ENCODE measurements around the gene LGALS16.
"Not testable (repeated sequence)": the region's sequence is repeated elsewhere in the genome, so short reads cannot be mapped to it uniquely, and the experiment has no call there.

LGALS16 gene

GRCh38 chr19:39643591-39643990 is 12.1 kb upstream of the LGALS16 start:
- Histone ChIP-seq H3K9ac (no peak overlapping the region), H3K4me3 (no peak overlapping the region), H3K27ac (no peak overlapping the region), H3K4me2 (no peak overlapping the region), H3K9me3 (no peaks in the 10 kb centered on the region), H3K4me1 (no peaks in the 10 kb centered on the region), H3K27me3 (no peaks in the 10 kb centered on the region), H3K36me3 (no peaks in the 10 kb centered on the region), H4K20me1 (no peaks in the 10 kb centered on the region)
- TF ChIP-seq Cebpa-rat (IDR thresholded peaks at IDR 0.05) = no peak

GRCh38 chr19:39645800-39646411 is 9.8 kb upstream of the LGALS16 start:
- H3K9me3 ChIP-seq = no peaks in the 10 kb centered on the region
- H3K27me3 ChIP-seq = no peaks in the 10 kb centered on the region
- TF ChIP-seq Cebpa-rat (IDR thresholded peaks at IDR 0.05) = no peak

GRCh38 chr19:39647918-39648317 is 7.8 kb upstream of the LGALS16 start:
- H3K9me3 ChIP-seq = no peaks in the 10 kb centered on the region
- no peaks in the 10 kb centered on the region for H3K27me3 ChIP-seq
- no peaks in the 10 kb centered on the region for H3K36me3 ChIP-seq
- no peak for TF ChIP-seq Cebpa-rat (IDR thresholded peaks at IDR 0.05)
- no peaks in the 10 kb centered on the region for H3K4me1 ChIP-seq
- no peak overlapping the region for H3K4me2 ChIP-seq
- no peak overlapping the region for H3K9ac ChIP-seq
- H3K27ac ChIP-seq = no peak overlapping the region
- no peaks in the 10 kb centered on the region for H4K20me1 ChIP-seq
- H3K4me3 ChIP-seq = no peak overlapping the region

More at GRCh38 chr19:39645800-39646411, 9.8 kb upstream of the LGALS16 start:
- no peaks in the 10 kb centered on the region for H3K36me3 ChIP-seq
- no peaks in the 10 kb centered on the region for H3K4me1 ChIP-seq
- H3K9ac ChIP-seq = no peak overlapping the region
- H3K4me2 ChIP-seq = no peak overlapping the region
- no peaks in the 10 kb centered on the region for H4K20me1 ChIP-seq
- no peak overlapping the region for H3K27ac ChIP-seq
- H3K4me3 ChIP-seq = no peak overlapping the region

GRCh38 chr19:39659791-39660190 is 4.1 kb downstream of the LGALS16 start:
- Histone ChIP-seq H3K4me2 (no peak overlapping the region), H3K27me3 (no peaks in the 10 kb centered on the region), H3K4me1 (no peaks in the 10 kb centered on the region), H3K9me3 (no peaks in the 10 kb centered on the region), H3K27ac (no peak overlapping the region), H3K36me3 (no peaks in the 10 kb centered on the region), H3K4me3 (no peak overlapping the region), H4K20me1 (no peaks in the 10 kb centered on the region), H3K9ac (no peak overlapping the region)
- no peak for TF ChIP-seq Cebpa-rat (IDR thresholded peaks at IDR 0.05)

- TF ChIP-seq Cebpa-rat (IDR thresholded peaks at IDR 0.05) = no peak
- Histone ChIP-seq H3K36me3 (no peaks in the 10 kb centered on the region), H3K4me3 (no peak overlapping the region), H3K27ac (no peak overlapping the region), H4K20me1 (no peaks in the 10 kb centered on the region), H3K9ac (no peak overlapping the region), H3K4me1 (no peaks in the 10 kb centered on the region), H3K9me3 (peaks cover 7% of the 10 kb centered on the region), H3K4me2 (no peak overlapping the region), H3K27me3 (no peaks in the 10 kb centered on the region)
Observed at GRCh38 chr19:39660661-39661060, 4.9 kb downstream of the LGALS16 start.

- peaks cover 16% of the 10 kb centered on the region for H3K9me3 ChIP-seq
- no peak overlapping the region for H3K9ac ChIP-seq
- H4K20me1 ChIP-seq = no peaks in the 10 kb centered on the region
- no peak for TF ChIP-seq Cebpa-rat (IDR thresholded peaks at IDR 0.05)
- H3K27ac ChIP-seq = no peak overlapping the region
- H3K36me3 ChIP-seq = no peaks in the 10 kb centered on the region
- H3K4me3 ChIP-seq = no peak overlapping the region
- H3K4me1 ChIP-seq = no peaks in the 10 kb centered on the region
- no peaks in the 10 kb centered on the region for H3K27me3 ChIP-seq
- no peak overlapping the region for H3K4me2 ChIP-seq
Observed at GRCh38 chr19:39661565-39661964, 5.9 kb downstream of the LGALS16 start.

- not testable (repeated sequence) for H3K27me3 ChIP-seq, H3K36me3 ChIP-seq, H3K4me2 ChIP-seq, H3K4me3 ChIP-seq, H4K20me1 ChIP-seq, H3K27ac ChIP-seq, H3K9ac ChIP-seq
- peaks cover 16% of the 10 kb centered on the region for H3K4me1 ChIP-seq
- peaks cover 16% of the 10 kb centered on the region for H3K9me3 ChIP-seq
Observed at GRCh38 chr19:39669860-39670259, 14.1 kb downstream of the LGALS16 start.

GRCh38 chr19:39670998-39671397 is 15.3 kb downstream of the LGALS16 start:
- Histone ChIP-seq H3K9me3 (peaks cover 6% of the 10 kb centered on the region), H3K27ac (no peak overlapping the region), H3K4me2 (no peak overlapping the region), H3K4me1 (peaks cover 16% of the 10 kb centered on the region), H4K20me1 (no peaks in the 10 kb centered on the region), H3K4me3 (no peak overlapping the region), H3K9ac (no peak overlapping the region), H3K27me3 (no peaks in the 10 kb centered on the region), H3K36me3 (no peaks in the 10 kb centered on the region)
- no peak for TF ChIP-seq Cebpa-rat (IDR thresholded peaks at IDR 0.05)

- H3K36me3 ChIP-seq = no peaks in the 10 kb centered on the region
- no peaks in the 10 kb centered on the region for H4K20me1 ChIP-seq
- peaks cover 16% of the 10 kb centered on the region for H3K4me1 ChIP-seq
- H3K4me2 ChIP-seq = no peak overlapping the region
- no peak overlapping the region for H3K27ac ChIP-seq
- H3K9me3 ChIP-seq = no peaks in the 10 kb centered on the region
- no peak for TF ChIP-seq Cebpa-rat (IDR thresholded peaks at IDR 0.05)
- no peak overlapping the region for H3K9ac ChIP-seq
- H3K4me3 ChIP-seq = no peak overlapping the region
- no peaks in the 10 kb centered on the region for H3K27me3 ChIP-seq
Observed at GRCh38 chr19:39671739-39672363, 16.1 kb downstream of the LGALS16 start.

- Histone ChIP-seq H3K27ac (no peak overlapping the region), H3K4me1 (peaks cover 16% of the 10 kb centered on the region), H3K36me3 (no peaks in the 10 kb centered on the region), H3K4me3 (no peak overlapping the region), H3K9me3 (no peaks in the 10 kb centered on the region), H3K4me2 (peak overlapping the region; percentile 52), H3K9ac (no peak overlapping the region), H4K20me1 (no peaks in the 10 kb centered on the region), H3K27me3 (no peaks in the 10 kb centered on the region)
- no peak for TF ChIP-seq Cebpa-rat (IDR thresholded peaks at IDR 0.05)
Observed at GRCh38 chr19:39672473-39672872, 16.8 kb downstream of the LGALS16 start.

- H3K27me3 ChIP-seq, H3K27ac ChIP-seq, H3K9ac ChIP-seq, H3K4me3 ChIP-seq, H3K4me2 ChIP-seq, H3K9me3 ChIP-seq, H4K20me1 ChIP-seq, H3K36me3 ChIP-seq: not testable (repeated sequence)
- peaks cover 20% of the 10 kb centered on the region for H3K4me1 ChIP-seq
Observed at GRCh38 chr19:39673862-39674261, 18.1 kb downstream of the LGALS16 start.
